ENCODE data around the gene PATL1.

PATL1 gene

GRCh38 chr11:59673291-59673690 is 4.5 kb upstream of the PATL1 start:
- 0 out of 2 replicates have a peak, but pooled peaks cover 1% of the 10 kb centered on the region for H3K4me1 ChIP-seq (ENCODE audit: control insufficient read depth, insufficient read depth, low read length)
- WGBS (ENCODE audit: insufficient coverage, insufficient read length), result no CpG with 5 or more reads among the region's 2 CpGs

GRCh38 chr11:59671471-59671870 is 2.6 kb upstream of the PATL1 start:
- WGBS (ENCODE audit: insufficient coverage, insufficient read length), result no CpG with 5 or more reads among the region's 11 CpGs

More at GRCh38 chr11:59673291-59673690, 4.5 kb upstream of the PATL1 start:
- Histone ChIP-seq H3K27ac (ENCODE audit: low read length) (no peak overlapping the region), H3K27me3 (ENCODE audit: control insufficient read depth, insufficient read depth, low read length) (no peaks in the 10 kb centered on the region), H3K36me3 (ENCODE audit: control insufficient read depth, insufficient read depth, low read length) (no peaks in the 10 kb centered on the region), H3K9me3 (ENCODE audit: control insufficient read depth, insufficient read depth, low read length) (no peaks in the 10 kb centered on the region), H3K4me3 (ENCODE audit: low read length) (no peak overlapping the region)
- no peak for DNase-seq (ENCODE audit: low read depth, low spot score)

GRCh38 chr11:59669611-59670009 is 773 bp upstream of the PATL1 start:
- 0 out of 2 replicates have a peak, but pooled peaks cover 4% of the 10 kb centered on the region for H3K36me3 ChIP-seq (ENCODE audit: control insufficient read depth, insufficient read depth, low read length)
- no peaks in the 10 kb centered on the region for H3K27me3 ChIP-seq (ENCODE audit: control insufficient read depth, insufficient read depth, low read length)
- WGBS (ENCODE audit: insufficient coverage, insufficient read length), result no CpG with 5 or more reads among the region's 22 CpGs
- no peak for DNase-seq (ENCODE audit: low read depth, low spot score)
- H3K4me3 ChIP-seq (ENCODE audit: low read length), result peak overlapping the region; percentile 97
- 0 out of 2 replicates have a peak, but pooled peaks cover 1% of the 10 kb centered on the region for H3K4me1 ChIP-seq (ENCODE audit: control insufficient read depth, insufficient read depth, low read length)
- H3K9me3 ChIP-seq (ENCODE audit: control insufficient read depth, insufficient read depth, low read length), result no peaks in the 10 kb centered on the region
- H3K27ac ChIP-seq (ENCODE audit: low read length), result no peak overlapping the region

More at GRCh38 chr11:59671471-59671870, 2.6 kb upstream of the PATL1 start:
- no peak for DNase-seq (ENCODE audit: low read depth, low spot score)
- Histone ChIP-seq H3K4me1 (ENCODE audit: control insufficient read depth, insufficient read depth, low read length) (0 out of 2 replicates have a peak, but pooled peaks cover 1% of the 10 kb centered on the region), H3K4me3 (ENCODE audit: low read length) (no peak overlapping the region), H3K36me3 (ENCODE audit: control insufficient read depth, insufficient read depth, low read length) (no peaks in the 10 kb centered on the region), H3K9me3 (ENCODE audit: control insufficient read depth, insufficient read depth, low read length) (no peaks in the 10 kb centered on the region), H3K27me3 (ENCODE audit: control insufficient read depth, insufficient read depth, low read length) (no peaks in the 10 kb centered on the region), H3K27ac (ENCODE audit: low read length) (no peak overlapping the region)

DNA sequence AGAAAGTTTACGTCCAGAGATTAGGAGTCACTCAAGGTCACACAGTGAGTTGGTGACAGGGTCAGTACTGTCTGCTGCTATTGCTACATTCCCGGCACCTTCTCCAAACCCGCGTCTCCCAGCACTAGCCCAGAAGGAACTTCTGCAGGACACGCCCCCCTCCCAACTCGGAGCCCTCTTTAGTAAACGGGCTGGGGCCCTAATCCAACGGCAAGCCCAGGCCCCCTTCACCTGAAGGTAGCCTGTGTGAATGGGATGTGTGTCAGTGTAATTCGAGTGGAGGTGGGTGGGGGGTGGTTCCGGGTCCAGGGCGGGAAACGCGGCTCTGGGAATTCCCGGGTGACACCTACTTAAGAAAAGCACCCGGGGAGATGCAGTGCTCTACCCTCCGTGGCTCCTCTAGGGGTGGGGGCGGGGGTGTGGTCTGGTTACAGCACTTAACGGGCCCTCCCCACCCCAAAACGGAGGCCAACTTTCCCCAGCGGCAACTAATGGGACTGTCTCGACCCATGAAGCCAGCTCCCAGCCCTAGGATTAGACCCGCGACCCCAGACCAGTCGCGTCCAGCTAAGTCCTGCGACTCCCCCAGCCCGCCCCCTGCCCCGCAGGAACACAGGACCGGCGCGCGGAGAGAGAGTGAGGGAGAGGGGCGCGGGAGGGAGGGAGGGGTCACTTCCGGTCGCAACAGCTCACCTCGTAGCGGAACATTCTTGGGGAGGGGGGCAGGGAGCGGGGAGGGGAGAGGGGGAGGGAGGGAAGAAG is 468 bp downstream of the PATL1 start:
- Histone ChIP-seq H3K27me3 (ENCODE audit: control insufficient read depth, insufficient read depth, low read length) (no peaks in the 10 kb centered on the region), H3K4me1 (ENCODE audit: control insufficient read depth, insufficient read depth, low read length) (0 out of 2 replicates have a peak, but pooled peaks cover 1% of the 10 kb centered on the region), H3K36me3 (ENCODE audit: control insufficient read depth, insufficient read depth, low read length) (0 out of 2 replicates have a peak, but pooled peaks cover 6% of the 10 kb centered on the region), H3K9me3 (ENCODE audit: control insufficient read depth, insufficient read depth, low read length) (no peaks in the 10 kb centered on the region), H3K4me3 (ENCODE audit: low read length) (peak overlapping the region; percentile 97), H3K27ac (ENCODE audit: low read length) (no peak overlapping the region)
- WGBS (ENCODE audit: insufficient coverage, insufficient read length), result no CpG with 5 or more reads among the region's 39 CpGs
- DNase-seq (ENCODE audit: low read depth, low spot score), result no peak

- Histone ChIP-seq H3K4me3 (ENCODE audit: low read length) (peak overlapping the region; percentile 97; the same call in 1 of the 2 replicates), H3K4me1 (ENCODE audit: control insufficient read depth, insufficient read depth, low read length) (0 out of 2 replicates have a peak, but pooled peaks cover 1% of the 10 kb centered on the region), H3K27me3 (ENCODE audit: control insufficient read depth, insufficient read depth, low read length) (no peaks in the 10 kb centered on the region), H3K27ac (ENCODE audit: low read length) (no peak overlapping the region), H3K9me3 (ENCODE audit: control insufficient read depth, insufficient read depth, low read length) (no peaks in the 10 kb centered on the region), H3K36me3 (ENCODE audit: control insufficient read depth, insufficient read depth, low read length) (0 out of 2 replicates have a peak, but pooled peaks cover 6% of the 10 kb centered on the region)
- no peak for DNase-seq (ENCODE audit: low read depth, low spot score)
- 100% methylated on average over 1 of the region's 3 CpGs for WGBS (ENCODE audit: insufficient coverage, insufficient read length)
Measured at GRCh38 chr11:59667812-59668187, 1.0 kb downstream of the PATL1 start.

DNA sequence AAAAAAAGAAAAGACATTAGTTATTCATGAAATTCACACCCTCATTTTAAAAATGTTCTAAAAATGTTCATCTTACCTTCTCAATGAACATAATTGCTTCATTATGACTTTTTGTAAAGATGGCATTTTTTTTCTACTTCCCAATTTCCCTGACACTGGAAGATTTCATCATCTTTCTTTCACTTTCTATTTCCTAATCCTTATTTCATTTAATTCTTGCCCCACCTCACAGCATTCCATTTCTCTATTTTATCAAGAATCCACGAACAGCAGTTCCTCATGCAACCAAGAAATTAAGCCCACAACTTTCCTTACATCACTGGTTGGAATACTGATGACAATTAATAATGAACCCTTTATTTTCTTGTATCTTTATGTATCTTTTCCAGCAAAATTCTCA is 1.9 kb downstream of the PATL1 start:
- H3K36me3 ChIP-seq (ENCODE audit: control insufficient read depth, insufficient read depth, low read length), result 0 out of 2 replicates have a peak, but pooled peaks cover 6% of the 10 kb centered on the region
- no peak overlapping the region for H3K4me3 ChIP-seq (ENCODE audit: low read length)
- 0 out of 2 replicates have a peak, but pooled peaks cover 1% of the 10 kb centered on the region for H3K4me1 ChIP-seq (ENCODE audit: control insufficient read depth, insufficient read depth, low read length)
- 100% methylated on average over 1 of the region's 1 CpG for WGBS (ENCODE audit: insufficient coverage, insufficient read length)
- H3K27ac ChIP-seq (ENCODE audit: low read length), result no peak overlapping the region
- no peaks in the 10 kb centered on the region for H3K9me3 ChIP-seq (ENCODE audit: control insufficient read depth, insufficient read depth, low read length)
- no peak for DNase-seq (ENCODE audit: low read depth, low spot score)
- H3K27me3 ChIP-seq (ENCODE audit: control insufficient read depth, insufficient read depth, low read length), result no peaks in the 10 kb centered on the region

DNA sequence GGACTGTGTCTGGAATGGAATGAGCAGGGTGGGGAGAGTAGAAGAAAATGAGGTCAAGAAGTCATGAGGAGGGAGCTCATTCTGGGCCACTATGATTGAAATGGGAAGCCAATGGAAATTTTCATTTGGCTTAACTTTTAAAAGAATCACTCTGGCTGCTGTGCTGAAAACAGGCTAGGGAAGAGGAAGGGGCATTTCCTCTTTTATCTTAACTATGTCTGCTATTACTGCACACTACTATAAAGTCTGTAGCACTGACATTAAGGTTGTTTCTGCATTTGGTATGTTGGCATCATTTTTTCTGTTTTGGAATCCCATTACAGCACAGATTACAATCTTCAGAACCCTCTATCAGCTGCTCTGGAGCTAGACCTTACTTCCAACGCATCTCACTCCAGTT is 8.2 kb downstream of the PATL1 start:
- H3K27ac ChIP-seq (ENCODE audit: low read length), result no peak overlapping the region
- no peaks in the 10 kb centered on the region for H3K4me1 ChIP-seq (ENCODE audit: control insufficient read depth, insufficient read depth, low read length)
- H3K36me3 ChIP-seq (ENCODE audit: control insufficient read depth, insufficient read depth, low read length), result peaks cover 18% of the 10 kb centered on the region
- no peak overlapping the region for H3K4me3 ChIP-seq (ENCODE audit: low read length)
- H3K9me3 ChIP-seq (ENCODE audit: control insufficient read depth, insufficient read depth, low read length), result no peaks in the 10 kb centered on the region
- DNase-seq (ENCODE audit: low read depth, low spot score), result no peak
- no CpG with 5 or more reads among the region's 1 CpG for WGBS (ENCODE audit: insufficient coverage, insufficient read length)
- no peaks in the 10 kb centered on the region for H3K27me3 ChIP-seq (ENCODE audit: control insufficient read depth, insufficient read depth, low read length)

DNA sequence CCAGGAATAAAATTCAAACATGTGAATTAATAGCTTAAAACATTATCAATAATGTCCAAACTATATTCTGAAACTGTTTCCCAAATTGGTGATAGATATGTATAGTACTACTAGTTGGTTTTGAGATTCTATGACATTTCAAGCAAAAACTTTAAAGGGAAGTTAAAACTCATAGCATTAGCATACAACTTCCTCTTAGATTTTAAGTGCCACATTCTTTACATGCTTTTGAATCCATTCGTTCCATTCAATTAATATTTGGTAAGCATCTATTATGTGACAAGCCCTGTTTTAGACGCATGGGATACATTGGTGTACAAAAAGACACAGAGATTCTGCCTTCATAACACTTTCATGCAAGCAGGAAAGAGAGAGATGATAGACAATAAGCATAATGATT is 8.9 kb downstream of the PATL1 start:
- no peak for DNase-seq (ENCODE audit: low read depth, low spot score)
- Histone ChIP-seq H3K36me3 (ENCODE audit: control insufficient read depth, insufficient read depth, low read length) (peaks cover 19% of the 10 kb centered on the region), H3K9me3 (ENCODE audit: control insufficient read depth, insufficient read depth, low read length) (no peaks in the 10 kb centered on the region)

GRCh38 chr11:59658036-59658435 is 10.8 kb downstream of the PATL1 start:
- Histone ChIP-seq H3K4me3 (ENCODE audit: low read length) (no peak overlapping the region), H3K27me3 (ENCODE audit: control insufficient read depth, insufficient read depth, low read length) (no peaks in the 10 kb centered on the region), H3K36me3 (ENCODE audit: control insufficient read depth, insufficient read depth, low read length) (peaks cover 27% of the 10 kb centered on the region), H3K9me3 (ENCODE audit: control insufficient read depth, insufficient read depth, low read length) (no peaks in the 10 kb centered on the region), H3K27ac (ENCODE audit: low read length) (no peak overlapping the region), H3K4me1 (ENCODE audit: control insufficient read depth, insufficient read depth, low read length) (no peaks in the 10 kb centered on the region)
- DNase-seq (ENCODE audit: low read depth, low spot score), result no peak
- WGBS (ENCODE audit: insufficient coverage, insufficient read length), result no CpG with 5 or more reads among the region's 5 CpGs

More for the DNA sequence above, 8.9 kb downstream of the PATL1 start:
- no peak overlapping the region for H3K4me3 ChIP-seq (ENCODE audit: low read length)
- H3K27me3 ChIP-seq (ENCODE audit: control insufficient read depth, insufficient read depth, low read length), result no peaks in the 10 kb centered on the region
- H3K4me1 ChIP-seq (ENCODE audit: control insufficient read depth, insufficient read depth, low read length), result no peaks in the 10 kb centered on the region
- H3K27ac ChIP-seq (ENCODE audit: low read length), result no peak overlapping the region
- WGBS (ENCODE audit: insufficient coverage, insufficient read length), result no CpG with 5 or more reads among the region's 2 CpGs

GRCh38 chr11:59654893-59655292 is 13.9 kb downstream of the PATL1 start:
- H3K27ac ChIP-seq (ENCODE audit: low read length), result no peak overlapping the region
- H3K4me3 ChIP-seq (ENCODE audit: low read length), result no peak overlapping the region
- peaks cover 32% of the 10 kb centered on the region for H3K36me3 ChIP-seq (ENCODE audit: control insufficient read depth, insufficient read depth, low read length)
- no CpG with 5 or more reads among the region's 4 CpGs for WGBS (ENCODE audit: insufficient coverage, insufficient read length)
- H3K9me3 ChIP-seq (ENCODE audit: control insufficient read depth, insufficient read depth, low read length), result no peaks in the 10 kb centered on the region
- no peak for DNase-seq (ENCODE audit: low read depth, low spot score)
- H3K4me1 ChIP-seq (ENCODE audit: control insufficient read depth, insufficient read depth, low read length), result no peaks in the 10 kb centered on the region
- no peaks in the 10 kb centered on the region for H3K27me3 ChIP-seq (ENCODE audit: control insufficient read depth, insufficient read depth, low read length)

Data from iPS DF 6.9 (cell line).